NCI-H69 (cell line): ENCODE measurements around the gene F2RL3.
A peak's percentile ranks its signal among the peaks of the same experiment; 100 is the strongest.

Source experiments
- DNase-seq: peaks from one replicate; lab custom pipeline; 2025; lab: John Stamatoyannopoulos, UW

Gene F2RL3

DNA sequence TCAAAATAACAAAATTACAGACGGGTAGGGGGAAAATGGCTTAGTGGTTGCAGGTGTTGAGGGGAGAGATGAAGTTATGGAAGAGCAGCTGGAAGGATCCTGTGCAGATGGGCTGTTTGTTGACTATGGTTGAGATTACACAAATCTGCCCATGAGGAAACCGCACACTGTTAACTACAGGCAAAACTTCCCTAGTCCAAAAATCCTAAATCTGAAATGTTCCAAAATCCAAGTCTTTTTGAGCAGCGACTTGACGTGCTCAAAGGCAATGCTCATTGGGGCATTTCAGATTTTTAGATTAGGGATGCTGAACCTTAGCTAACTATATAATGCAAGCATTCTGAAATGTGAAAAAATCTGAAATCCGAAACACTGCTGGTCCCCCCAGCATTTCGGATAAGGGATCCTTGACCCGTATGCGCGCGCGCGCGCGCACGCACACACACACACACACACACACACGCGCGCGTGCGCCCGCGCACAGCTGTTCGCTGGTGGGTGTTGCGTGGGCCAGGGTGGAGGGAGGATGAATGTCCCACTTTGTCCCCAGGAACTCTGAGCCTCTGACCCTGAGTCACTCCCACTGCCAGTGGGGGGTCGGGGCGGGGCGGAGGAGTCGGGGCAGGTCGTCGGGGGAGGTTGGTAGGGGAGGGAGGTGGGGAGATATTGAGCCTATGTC lies 6.8 kb downstream of the F2RL3 start:
- DNase-seq: no peak

DNA sequence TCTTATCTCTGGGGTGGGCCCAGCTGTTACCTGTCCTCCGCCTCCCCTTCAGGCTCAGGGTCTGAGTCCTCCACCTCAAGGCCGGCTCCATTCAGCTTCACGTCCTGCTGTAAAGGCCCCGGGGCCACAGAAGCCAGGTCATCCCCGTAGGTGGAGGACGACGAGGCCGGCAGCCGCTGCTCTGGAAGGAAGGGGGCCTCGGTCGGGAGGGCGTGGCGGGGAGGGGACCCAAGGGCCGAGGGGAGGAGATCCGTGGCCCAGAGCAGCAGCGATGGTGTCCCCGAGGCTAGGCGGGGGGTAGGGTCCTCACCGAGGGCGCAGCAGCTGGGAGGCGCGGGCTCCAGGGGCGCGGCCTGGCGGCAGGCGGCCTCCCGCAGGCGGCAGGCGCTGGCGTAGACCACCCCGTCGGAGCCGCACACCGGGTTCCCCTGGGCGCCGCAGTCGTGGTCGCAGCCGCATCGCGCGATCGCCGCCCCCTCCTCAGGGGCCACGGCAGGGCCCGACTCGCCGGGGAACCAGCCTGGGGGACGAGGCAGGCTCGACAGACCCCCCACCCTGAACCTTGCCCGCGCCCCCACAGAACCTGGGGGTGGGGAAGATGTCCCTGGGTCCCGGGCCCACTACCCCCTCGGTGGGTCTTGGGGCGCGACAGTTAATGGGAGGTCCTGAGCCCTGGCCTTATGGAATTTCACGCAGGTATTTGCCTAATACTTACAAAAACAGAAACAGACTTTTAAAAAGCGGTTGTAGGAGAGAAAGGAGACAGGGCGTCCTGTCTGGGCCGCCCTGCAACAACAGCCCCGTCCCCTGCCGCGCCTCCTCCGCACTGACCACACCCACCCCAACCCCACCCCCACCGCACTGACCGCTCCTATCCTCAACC lies 7.6 kb downstream of the F2RL3 start:
- DNase-seq: no peak

DNA sequence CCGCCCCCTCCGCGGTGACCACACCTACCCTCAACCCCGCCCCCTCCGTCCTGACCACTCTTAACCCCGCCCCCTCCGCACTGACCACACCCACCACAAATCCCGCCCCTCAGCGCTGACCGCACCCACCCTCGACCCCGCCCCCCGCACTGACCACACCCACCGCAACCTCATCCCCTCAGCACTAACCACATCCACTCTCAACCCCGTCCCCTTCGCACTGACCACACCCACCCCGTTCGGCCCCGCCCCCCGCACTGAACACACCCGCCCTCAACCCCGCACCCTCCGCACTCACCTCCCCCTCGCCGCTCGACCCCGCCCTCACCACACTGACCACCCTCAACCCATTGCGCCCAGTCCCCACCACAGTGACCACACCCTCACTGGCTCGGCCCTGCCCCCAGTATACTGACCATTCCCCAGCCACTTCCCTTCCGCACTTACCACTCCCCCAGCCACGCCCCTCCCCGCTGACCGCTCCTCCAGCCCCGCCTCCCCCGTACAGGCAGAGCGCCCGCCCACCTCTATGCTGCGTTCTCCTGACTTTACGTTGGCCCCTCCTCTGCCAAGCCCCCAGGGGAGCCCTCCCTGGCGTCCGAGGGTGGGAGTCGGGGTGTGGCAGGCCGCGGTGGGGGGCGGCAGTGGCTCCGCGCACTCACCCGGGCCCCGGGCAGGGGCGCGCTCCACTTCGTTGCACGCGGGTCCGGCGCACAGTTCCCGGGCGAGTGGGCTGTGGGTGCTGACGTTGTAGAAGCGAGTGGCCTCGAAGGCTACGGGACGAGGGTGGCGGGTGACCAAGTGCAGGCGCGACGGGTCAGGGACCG lies 8.4 kb downstream of the F2RL3 start:
- DNase-seq: peak; percentile 31

DNA sequence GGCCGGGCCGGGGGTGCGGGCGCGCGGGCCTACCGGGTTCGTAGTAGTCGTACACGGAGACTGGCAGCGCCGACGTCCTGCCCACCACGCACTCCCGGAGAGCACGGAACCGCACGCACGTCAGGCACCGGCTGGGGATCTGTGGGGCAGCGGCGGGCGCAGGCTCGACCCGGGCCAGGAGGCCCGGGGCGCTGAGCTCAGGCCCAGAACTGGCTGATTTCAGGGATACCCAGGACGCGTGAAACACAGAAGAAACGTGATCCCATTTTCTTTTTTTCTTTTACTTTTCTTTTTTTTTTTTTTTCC lies 9.0 kb downstream of the F2RL3 start:
- no peak for DNase-seq

DNA sequence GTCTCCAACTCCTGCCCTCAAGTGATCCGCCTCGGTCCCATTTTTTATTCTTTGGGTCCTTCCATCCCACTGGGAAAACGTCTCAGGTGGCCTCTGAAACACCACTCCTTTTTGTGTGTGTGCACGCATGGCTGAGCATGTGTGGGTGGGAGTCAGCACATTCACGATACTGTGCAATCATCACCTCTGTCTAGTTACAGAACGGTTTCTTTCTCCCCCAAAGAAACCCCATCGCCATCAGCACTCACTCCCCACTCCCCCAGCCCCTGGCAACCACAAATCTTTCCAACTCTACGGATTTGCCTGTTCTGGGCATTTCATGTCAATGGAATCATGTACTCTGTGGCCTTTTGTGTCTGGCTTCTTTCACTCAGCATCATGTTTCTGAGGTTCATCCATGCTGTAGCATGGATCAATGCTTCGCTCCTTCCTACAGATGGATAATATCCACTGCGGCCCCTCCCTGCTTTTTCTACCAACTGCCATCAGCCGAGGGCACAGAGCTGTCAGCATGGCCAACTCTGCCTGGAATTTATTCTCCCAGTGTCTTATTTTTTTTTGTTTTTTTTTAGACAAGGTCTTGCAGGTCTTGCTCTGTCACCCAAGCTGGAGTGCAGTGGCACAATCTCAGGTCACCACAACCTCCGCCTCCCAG lies 9.7 kb downstream of the F2RL3 start:
- DNase-seq: no peak

DNA sequence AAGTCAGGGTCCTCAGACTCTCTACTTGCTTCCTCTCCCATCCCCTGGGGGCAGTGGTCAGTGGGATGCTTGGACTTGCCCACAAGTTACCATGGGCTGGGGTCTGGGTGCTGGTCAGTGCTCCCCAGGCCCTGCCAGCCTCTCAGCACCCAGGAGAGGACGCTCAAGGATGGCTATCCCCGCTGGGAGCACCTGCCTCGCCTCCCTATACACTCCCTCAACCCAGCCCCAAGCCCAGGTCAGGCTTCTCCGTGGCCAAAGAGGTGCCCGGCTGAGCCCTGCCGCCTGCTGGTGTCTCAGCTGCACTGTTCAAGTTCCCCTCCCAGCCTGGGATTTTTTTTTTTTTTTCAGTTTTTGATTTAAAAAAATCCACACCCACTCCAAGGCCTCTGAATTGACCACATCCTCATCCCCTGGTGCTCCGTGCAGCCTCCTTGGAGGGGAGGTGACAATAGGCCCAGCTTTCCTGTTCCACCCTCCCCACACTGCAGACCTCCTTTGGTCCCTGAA lies 10.8 kb downstream of the F2RL3 start:
- peak; percentile 26 for DNase-seq

DNA sequence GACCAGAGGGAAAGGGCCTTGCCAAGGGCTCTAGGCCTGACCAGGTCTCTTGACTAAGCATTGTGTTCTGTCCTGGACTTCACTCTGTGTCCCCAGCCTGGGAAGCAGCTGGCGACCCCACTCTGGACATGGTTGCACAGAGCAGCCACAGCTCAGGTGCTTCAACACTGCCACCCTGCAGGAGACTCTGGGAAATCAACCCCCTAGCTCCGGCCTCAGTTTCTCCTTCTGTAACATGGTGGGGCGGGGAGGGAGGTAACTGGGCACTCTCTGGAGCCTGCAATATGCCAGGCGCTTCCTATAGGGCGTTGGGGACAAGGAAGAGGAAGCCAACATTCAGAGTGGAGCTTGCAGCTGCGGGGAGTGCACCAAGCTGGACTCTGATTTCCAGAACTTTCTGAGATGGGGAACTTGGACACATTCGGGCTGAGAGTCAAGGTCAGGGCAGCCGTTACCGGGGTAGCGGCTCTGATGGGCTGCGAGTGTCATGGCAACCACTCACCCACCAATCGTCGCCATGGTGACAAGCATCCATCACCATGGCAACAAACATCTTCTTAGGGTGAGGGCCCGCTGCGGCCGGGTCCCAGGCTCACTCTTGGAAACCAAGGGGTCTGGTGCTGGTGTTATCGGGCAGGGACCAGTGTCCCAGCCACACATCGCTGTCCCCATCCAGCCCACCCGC lies 12.8 kb downstream of the F2RL3 start:
- DNase-seq: no peak

DNA sequence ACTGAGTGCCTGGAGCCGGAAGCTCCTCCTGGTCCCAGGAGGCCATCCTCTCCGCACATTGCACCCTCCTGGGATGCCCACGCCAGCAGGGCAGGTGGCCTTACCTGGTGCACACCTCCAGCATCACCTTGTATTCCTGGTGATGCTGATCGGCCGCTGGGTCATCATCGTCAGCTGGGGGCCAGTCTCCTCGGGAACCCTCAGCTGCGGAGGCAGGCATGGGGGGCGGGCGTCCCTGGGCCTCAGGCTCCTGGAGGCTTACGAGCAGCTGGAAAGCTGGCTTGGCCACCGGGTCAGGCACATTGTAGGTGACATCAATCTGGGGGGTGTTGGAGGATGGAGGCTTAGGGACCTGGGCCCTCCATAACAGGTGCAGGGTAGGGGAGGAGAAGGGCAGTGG lies 13.7 kb downstream of the F2RL3 start:
- no peak for DNase-seq

DNA sequence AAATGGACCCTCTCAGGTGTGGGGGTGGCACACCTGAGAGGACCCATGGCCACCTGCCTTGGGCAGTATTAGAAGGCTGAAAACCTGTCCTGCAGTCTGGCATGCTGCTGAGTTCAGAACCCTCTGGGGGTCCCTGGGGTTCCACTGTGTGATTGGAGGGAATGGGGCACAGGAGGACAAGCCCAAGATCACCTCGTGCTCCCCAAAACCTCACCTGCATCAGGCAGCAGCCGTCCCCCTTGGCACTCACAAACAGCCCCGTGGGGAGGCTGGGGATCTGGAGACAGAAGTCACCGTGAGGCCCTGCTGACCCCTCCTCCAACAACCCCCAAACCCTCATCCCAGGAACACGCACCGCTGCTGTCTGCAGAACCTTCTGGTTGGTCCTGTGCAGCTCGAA lies 14.5 kb downstream of the F2RL3 start:
- no peak for DNase-seq

DNA sequence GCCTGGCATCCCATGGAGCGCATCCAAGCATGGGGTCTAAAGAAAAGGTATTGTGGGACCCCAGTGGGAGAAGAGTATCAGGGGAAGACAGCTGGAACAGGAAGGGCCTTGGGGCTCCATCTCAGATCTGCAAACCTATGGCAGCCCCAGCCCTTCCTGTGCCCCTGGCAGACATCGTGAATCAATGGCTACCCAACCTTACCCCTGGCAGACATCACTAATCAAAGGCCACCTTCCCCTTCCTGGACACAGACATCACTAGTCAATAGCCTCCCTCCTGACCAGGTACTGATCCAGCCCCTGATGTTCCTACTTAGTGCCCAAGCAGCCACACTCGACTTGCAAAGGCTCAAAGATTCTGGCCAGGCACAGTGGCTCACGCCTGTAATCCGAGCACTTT lies 15.8 kb downstream of the F2RL3 start:
- DNase-seq: no peak

DNA sequence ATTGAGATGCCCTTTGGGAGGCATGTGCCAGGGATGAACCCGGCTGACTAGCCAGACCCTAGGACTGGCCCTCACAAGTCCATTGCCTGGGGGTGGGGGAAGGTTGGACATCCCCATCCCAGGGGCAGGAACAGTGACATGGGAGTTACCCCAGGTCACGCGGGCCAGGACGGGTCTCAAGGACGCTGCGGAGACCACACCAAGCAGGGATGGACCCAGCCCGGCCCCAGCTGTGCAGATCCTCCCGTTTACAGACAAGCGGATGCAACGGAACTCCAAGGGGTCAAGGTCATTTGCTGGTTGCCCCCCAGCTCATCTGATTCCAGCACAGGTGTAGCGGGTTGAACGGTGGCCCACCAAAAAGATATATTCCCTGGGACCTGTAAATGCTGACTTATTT lies 20.0 kb downstream of the F2RL3 start:
- no peak for DNase-seq

DNA sequence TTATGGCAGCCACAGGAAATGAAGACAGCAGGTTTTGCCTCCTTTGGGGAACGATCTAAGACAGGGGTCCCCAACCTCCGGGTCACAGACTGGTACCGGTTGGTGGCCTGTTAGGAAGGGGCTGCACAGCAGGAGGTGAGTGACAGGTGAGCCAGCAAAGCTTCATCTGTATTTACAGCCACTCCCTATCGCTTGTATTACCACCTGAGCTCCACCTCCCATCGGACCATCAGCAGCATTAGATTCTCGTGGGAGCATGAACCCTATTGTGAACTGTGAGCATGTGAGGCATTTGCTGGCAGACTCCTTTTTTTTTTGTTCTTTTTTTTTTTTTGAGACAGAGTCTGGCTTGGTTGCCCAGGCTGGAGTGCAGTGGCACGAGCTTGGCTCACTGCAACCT lies 22.2 kb downstream of the F2RL3 start:
- DNase-seq: no peak

DNA sequence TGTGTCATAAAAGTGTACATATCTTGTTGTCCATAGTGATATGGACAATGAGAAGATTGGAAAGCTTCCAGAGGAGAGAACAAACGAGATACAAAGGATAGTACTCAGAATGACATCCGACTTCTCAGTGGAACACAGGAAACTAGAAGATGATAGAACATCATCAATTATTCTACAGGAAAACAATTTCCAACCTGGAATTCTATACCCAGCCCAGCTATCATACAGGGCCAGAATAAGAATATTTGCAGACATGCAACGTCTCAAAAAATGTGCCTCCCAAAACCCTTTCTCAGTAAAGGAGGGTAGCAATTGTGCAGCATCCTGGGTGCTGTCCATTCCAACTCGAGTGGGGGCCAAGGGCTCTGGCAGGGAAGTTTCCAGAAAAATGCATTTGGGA lies 24.0 kb downstream of the F2RL3 start:
- no peak for DNase-seq

DNA sequence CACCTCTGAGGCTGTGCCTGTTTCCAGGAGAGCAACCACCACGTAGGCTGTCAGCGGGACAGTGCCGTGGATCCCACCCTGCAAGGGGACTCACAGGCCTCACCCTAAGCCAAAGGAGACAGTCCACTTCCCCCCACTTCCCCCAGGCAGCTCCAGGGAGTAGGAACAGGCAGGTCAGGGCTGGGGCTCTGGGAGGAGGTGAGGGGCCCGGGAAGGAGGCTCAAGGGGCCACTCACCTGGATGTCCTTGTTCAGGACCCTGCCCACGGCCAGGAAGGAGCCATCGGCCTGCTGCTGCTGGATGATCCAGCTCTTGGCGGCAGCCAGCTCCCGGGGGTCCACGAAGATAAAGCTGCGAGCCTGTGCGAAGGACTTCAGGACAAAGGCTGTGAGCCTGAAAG lies 25.6 kb downstream of the F2RL3 start:
- DNase-seq: no peak

DNA sequence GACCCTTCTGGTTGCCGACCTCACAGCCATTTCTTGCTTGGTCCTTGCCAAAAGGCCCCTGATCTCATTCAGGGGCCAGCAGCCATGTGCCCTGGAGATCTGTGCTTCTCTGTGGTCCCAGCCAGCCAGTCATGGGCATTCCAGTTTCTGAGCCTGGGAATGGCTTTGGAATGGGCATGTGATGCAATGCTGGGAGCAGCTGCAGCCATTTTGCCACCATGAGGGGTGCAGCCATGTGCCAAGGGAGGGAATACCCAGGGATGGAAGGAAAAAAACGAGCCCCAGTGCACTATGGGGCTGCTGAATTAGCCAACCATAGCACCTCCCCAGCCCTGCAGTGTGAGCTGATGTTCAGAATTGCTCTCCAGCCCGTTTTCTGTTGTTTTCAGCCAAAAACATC lies 26.3 kb downstream of the F2RL3 start:
- no peak for DNase-seq

DNA sequence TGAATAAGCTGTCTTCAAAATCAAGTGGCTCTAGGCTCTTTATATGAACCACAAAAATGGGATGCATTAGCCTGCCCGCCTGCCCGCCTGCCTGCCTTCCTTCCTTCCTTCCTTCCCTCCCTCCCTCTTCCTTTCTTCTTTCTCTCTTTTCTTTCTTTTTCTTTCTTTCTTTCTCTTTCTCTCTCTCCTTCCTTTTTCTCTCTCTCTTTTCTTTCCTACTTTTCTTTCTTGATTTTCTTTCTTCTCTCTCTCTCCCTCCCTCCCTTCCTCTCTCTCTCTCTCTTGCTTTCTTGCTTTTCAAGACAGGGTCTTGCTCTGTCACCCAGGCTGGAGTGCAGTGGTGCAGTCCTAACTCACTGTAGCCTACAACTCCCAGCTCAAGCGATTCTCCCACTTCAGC lies 26.9 kb downstream of the F2RL3 start:
- DNase-seq: no peak

DNA sequence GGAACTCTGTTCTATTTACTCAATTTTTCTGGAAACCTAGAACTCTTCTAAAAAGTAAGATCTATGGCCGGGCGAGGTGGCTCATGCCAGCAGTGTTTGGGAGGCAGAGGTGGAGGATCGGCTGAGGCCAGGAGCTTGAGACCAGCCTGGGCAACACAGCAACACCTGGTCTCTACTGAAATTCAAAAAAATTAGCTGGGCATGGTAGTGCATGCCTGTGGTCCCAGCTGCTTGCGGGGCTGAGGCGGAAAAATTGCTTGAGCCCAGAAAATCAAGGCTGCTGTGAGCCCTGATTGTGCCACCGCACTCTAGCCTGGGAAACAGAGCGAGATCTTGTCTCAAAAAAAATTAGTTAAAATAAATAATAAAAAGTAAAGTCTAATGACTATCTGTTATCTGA lies 28.6 kb downstream of the F2RL3 start:
- DNase-seq: no peak

DNA sequence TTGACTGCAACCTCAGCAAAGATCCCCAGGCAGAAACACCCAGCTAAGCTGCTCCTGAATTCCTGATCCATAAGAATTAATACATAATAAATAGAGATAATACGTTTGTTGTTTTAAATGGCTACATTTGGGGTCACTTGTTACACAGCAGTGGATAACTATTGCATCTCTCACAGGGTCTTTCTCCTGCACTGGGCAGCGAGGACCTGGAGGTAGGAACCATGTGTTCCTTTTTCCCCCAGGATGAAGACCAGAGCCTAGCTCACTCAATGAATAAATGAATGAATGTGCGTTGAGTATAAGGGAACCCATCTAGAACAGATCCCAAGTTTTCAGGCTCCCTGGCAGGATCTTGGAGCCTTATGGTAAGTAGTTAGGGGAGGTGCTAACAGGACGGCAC lies 30.7 kb downstream of the F2RL3 start:
- no peak for DNase-seq

DNA sequence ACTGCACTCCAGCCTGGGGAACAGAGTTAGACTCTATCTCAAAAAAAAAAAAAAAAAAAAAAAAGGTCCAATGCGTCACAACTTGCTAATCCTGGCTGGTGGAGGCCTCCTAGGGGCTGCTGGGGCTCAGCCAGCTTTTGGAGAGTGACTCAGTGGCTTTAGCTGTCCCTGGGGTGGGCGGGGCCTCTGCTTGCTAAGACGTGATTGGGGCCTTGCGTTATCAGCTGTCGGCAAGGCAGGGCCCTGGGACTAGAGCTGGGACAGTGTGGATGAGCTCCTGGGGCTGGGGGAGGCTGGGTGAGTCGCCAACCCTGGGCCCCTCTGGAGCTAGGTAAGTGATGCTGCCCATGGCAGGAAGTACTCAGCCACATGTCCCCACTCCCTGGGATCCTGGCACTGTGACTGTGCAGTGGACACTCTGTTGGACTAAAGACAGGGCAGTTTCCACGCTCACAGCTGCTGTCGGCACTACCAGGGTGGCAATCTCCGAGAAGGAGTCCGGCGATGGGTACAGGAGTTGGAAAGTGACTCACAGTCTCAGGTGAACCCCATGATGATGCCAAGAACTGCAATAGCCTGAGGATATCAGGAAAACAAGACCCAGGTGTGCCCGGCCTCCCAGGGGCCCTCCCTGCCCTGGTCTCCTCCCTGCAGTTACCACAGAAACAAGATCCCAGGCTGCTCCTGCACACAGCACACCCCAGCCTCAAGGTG lies 32.2 kb downstream of the F2RL3 start:
- peak; percentile 21 for DNase-seq

DNA sequence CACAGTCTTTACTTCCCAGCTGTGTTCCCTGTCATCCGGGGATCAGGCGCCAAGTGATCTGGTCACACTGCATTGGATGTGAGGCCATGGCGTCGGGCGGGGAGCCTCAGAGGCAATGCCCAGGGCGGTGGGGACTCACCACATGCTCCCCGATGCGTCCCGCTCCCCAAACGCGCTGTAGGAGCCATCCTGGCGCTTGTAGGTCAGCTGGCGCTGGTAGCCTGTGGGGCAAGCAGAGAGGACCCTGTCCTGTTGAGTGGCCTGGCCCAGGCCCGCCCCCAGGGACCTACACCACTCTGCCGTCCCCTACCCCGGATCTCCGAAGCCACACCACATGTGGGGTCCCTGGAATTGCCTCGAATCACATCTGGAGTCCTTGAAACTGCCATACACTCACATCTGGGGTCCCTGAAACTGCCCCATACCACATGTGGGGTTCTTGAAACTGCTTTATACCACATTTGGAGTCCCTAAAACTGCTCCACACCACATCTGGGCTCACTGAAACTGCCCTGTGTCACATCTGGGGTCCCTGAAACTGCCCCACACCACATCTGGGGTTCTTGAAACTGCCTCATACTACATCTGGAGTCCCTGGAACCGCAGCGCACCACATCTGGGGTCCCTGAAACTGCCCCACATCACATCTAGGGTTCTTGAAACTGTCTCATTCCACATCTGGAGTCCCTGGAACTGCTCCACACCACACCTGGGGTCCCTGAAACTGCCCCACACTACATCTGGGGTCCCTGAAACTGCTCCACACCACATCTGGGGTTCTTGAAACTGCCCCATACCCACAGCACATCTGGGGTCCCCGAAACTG lies 33.2 kb downstream of the F2RL3 start:
- no peak for DNase-seq
